Dedifferentiated amniotic fluid mesenchymal stem cell (primary cell): ENCODE results near the gene GBE1.
"Not testable (repeated sequence)": the region's sequence is repeated elsewhere in the genome, so short reads cannot be mapped to it uniquely, and the experiment has no call there.

Source experiments
- DNase-seq: peaks from one replicate; pipeline ENCODE4 v3.0.0-alpha.2; 2016; ENCODE audit errors: extremely low spot score

The GBE1 gene

DNA sequence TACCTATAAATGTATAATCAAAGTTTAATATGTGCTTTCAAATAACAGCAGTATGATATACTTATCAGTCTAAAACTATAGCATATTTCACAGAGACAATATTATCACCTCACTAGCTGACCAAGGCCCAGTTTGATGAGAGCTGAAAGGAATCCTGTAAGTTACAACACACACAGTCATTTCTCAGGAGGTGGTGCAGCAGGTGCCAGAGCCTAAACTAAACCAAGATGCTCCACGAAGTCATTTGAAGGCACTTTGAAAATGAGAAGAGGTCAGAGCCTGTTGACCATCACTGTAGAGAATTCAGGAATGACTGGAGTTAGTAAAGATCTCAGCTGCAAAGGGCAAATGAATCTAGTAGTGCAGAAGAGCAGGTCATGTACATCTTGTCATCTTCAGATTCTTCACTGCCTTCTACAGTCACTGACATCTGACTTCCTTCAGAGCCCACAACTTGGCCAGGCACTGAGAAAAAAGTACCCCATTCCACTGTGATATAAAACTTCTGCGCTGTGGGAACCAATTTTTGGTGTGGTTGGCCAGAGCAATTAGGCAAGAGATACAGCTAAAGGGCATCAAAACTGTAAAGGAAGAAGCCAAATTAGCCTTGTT, 7.9 kb downstream of the GBE1 start:
- no peak for DNase-seq

DNA sequence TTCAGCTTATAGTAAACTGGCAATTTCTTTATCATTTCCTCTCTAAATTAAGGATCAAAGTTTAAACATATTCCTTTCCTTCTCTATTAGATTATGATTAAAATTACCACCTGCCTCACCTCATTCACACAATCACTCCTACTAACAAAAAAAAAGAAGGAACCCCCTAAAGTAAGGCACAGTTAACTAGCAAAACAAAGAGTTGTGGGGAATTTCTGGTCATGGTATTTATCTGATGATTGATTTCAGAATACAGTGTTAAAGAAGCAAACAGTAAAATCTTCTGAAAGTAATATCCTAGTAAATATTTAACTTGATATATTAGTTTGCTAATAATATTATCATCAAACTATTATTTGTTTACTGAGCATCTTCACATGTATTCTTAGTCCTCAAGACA, 8.8 kb downstream of the GBE1 start:
- no peak for DNase-seq

- DNase-seq: no peak
These were observed 12.2 kb downstream of the GBE1 start for GRCh38 chr3:81749265-81749664.

DNA sequence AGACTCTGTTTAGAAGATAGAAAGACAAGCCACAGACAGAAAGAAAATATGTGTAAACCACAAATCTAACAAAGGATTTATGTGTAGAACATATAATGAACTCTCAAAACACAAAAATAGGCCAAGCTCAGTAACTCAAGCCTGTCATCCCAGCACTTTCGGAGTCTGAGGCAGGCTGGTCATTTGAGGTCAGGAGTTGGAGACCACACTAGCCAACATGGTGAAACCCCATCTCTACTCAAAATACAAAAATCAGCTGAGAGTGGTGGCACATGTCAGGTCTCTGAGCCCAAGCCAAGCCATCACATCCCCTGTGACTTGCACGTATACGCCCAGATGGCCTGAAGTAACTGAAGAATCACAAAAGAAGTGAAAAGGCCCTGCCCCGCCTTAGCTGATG, 14.2 kb downstream of the GBE1 start:
- DNase-seq: not testable (repeated sequence)

GRCh38 chr3:81744366-81744765, 17.1 kb downstream of the GBE1 start:
- peak; percentile 88 for DNase-seq

GRCh38 chr3:81743096-81744025, 18.1 kb downstream of the GBE1 start:
- DNase-seq: peak; percentile 95

- peak; percentile 44 for DNase-seq
These were observed 18.9 kb downstream of the GBE1 start for GRCh38 chr3:81742581-81742980.

- DNase-seq: no peak
These were observed 20.2 kb downstream of the GBE1 start for GRCh38 chr3:81741216-81741615.

GRCh38 chr3:81740731-81741130, 20.7 kb downstream of the GBE1 start:
- no peak for DNase-seq

GRCh38 chr3:81735334-81735733, 26.1 kb downstream of the GBE1 start:
- no peak for DNase-seq

- DNase-seq: no peak
These were observed 26.7 kb downstream of the GBE1 start for GRCh38 chr3:81734742-81735141.

DNA sequence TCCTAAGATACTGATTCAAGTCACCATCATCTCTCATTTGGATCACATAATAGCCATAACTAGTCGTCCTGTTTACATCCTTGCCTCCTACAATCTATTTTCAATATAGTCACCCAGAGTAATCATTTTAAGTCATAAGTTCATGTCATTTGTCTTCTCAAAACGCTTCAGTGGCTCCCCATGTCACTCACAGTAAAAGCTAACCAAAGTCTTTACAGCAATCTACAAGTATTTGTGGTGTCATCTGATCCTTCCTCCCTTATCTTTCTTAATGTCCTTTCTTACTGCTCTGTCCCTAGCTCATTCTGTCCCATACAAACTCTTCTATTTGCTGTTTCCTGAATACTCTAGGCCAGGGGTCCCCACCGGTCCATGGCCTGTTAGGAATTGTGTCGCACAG, 28.8 kb downstream of the GBE1 start:
- DNase-seq: no peak

DNA sequence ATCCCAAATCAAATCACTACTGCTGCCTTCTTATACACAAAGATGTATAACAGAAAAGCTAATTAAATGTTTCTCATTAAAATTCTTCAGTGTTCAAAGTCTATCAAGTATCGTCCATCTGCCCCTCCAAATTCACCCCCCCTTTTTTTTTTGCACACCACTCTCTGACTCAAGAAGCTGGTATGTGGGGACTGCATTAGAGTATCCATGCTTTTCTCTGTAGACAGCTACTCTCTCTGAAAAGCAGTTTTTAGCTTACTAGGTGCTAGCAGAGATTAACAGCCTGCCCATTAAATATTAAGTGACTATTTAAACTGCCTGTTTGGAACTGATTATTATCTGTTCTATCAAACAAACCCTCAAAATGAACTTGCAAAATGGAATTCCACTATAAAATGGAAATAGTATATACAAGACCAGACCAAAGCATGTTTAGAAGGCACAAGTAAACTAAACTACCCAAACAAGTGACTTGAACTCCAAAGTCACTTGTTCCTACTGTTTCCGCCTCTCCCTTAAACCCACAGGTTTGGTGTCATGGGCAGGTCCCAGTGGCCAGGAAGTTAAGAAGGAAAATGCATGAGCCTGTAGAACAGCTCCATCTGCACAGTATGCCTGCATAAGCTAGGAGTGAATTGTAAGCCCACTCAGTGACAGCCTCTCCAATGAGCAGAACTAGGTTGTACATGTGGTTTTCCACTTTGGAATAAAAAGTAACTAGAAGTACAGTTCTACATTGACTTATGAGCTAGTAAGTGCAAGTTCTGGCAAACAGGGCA, 32.5 kb downstream of the GBE1 start:
- no peak for DNase-seq

DNA sequence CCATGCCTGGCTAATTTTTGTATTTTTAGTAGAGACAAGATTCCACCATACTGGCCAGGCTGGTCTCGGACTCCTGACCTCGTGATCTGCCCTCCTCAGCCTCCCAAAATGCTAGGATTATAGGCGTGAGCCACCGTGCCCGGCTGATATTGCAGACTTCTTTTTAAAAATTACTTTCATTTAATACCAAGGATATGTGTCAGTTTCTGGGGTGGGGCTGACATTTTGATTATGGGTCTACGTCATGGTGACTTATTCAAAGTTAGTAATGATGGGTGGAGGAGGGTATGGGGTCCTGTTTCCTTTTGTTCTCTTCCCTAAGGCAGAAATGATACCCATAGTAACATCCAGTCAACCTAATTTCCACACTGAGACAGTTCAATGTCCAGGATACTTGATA, 34.7 kb downstream of the GBE1 start:
- peak; percentile 53 for DNase-seq

GRCh38 chr3:81726132-81726531, 35.3 kb downstream of the GBE1 start:
- DNase-seq: no peak

DNA sequence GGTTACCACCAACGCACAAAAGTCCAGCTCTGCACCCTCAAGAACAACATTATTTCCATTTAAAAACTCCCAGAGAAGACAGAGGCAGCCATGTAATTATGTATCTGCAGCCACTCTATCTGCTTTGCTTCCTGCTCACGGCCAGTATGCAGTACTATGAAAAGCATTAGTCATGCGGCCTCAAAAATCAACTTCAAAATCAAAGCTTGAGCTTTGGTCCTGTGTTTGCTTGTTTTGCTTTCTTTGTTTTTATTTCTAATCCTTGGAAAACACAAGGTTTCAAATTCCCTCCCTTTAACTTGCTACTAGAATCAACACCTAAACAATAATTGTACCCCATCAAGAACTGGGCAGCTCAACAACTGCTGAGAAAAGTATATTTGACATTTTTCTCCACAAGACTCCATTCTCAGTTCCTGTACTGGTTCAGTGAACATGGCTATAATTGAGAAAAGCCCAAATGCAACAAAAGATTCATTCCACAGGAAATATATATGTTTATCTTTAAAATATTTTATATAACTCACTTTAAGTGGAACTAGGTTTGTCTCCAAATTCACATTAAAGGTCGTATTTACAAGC, 37.6 kb downstream of the GBE1 start:
- DNase-seq: peak; percentile 56

- DNase-seq: no peak
These were observed 43.1 kb downstream of the GBE1 start for GRCh38 chr3:81718311-81718710.

- peak; percentile 64 for DNase-seq
These were observed 44.5 kb downstream of the GBE1 start for GRCh38 chr3:81716870-81717509.

- no peak for DNase-seq
These were observed 48.4 kb downstream of the GBE1 start for GRCh38 chr3:81713031-81713430.

GRCh38 chr3:81709606-81710005, 51.8 kb downstream of the GBE1 start:
- no peak for DNase-seq

- no peak for DNase-seq
These were observed 53.4 kb downstream of the GBE1 start for GRCh38 chr3:81707996-81708395.

GRCh38 chr3:81702126-81702525, 59.3 kb downstream of the GBE1 start:
- DNase-seq: peak; percentile 66
